Stimulated activated CD4-positive, alpha-beta T cell treated with anti-CD3 and anti-CD28 coated beads, Interleukin-4, amount 100 ng/mL, for 48 hours (primary cell): Measurements from ENCODE around the gene ATP8A1.
"Not testable (repeated sequence)": the region's sequence is repeated elsewhere in the genome, so short reads cannot be mapped to it uniquely, and the experiment has no call there.

Experiments used
- DNase-seq, 2 donors: peaks; one replicate each; pipeline ENCODE4 v3.0.0-alpha.2; 2020; ENCODE audit warnings: low read depth in 2 of 2

ATP8A1 gene

DNA sequence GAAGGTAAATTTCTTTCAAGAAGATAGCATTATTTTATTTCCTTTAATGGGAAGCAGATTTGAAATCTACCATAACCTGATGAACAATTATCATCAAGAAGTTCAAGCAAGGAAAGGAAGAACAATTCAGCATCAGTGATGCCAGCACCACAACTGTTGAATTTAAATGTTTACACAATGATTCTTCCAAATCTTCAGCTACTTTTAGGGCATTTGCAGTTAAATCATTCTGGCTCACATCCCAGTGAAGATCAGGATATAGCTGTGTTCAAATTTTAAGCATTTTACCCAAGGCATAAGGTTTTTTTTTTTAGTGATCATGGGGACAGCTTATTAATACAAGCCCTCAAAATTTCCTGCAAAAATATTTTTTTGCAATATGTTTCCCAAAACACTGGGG lies 146.7 kb downstream of the ATP8A1 start:
- DNase-seq = no peak

- no peak for DNase-seq
Measured at GRCh38 chr4:42501624-42502401, 155.1 kb downstream of the ATP8A1 start.

DNA sequence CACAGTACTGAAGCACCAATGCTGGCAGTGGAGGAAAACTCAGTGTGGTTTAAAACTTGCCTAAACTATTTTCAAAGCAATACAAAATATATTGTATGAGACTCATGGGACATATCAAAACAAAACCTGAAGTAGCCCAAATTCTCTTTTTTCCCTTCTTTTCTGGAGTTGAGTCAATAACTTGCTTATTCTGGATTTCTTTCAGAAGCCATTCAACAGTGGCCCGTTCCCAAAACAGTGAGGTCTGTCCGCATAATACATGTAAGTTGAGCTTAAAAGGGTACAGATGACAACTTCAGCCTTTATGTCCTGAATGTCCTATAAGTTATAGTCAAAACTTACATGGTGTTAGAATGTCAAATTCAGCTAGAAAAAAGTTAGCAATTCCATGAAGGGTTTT lies 158.9 kb downstream of the ATP8A1 start:
- no peak for DNase-seq

- DNase-seq = no peak
Measured at GRCh38 chr4:42497142-42497910, 159.6 kb downstream of the ATP8A1 start.

- DNase-seq = no peak
Measured at GRCh38 chr4:42492962-42493361, 163.9 kb downstream of the ATP8A1 start.

GRCh38 chr4:42490015-42490414 lies 166.9 kb downstream of the ATP8A1 start:
- DNase-seq = no peak

DNA sequence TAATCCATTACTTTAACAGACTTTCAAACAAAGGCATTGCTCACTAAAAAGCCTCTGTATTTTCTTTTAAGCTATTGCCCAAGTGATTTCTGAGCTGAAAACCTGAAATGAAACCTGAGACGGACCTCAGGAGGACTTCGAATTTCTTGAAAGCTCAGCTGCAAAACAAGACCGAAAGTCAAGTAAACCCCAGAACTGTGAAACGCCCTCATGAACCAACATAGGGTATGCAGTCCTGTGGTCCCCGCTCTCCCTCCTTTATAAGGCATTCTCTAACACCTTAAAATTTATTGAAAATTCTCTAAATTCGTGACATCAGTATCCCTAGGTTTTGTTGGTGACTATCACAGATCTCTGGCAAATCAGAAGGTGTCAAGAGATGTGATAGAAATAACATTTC lies 167.8 kb downstream of the ATP8A1 start:
- no peak for DNase-seq

DNA sequence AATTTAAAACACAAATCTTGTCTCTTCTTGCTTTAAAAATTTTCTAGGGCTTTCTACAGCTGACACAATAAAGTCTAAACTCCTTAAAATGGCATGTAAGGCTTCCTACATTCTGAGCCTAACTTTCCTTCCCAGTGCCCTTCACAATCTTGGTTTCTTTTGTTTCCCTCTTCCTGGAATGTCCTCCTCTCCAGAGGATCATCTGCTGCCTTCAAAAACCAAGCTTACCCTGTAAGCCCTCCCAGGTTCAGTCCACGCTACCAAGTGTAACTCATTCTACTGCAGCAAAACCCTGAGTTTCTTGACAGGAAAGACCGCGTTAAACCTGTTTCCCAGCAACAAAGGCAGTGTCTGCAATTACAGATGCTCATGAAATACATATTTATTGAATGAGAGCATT lies 168.4 kb downstream of the ATP8A1 start:
- no peak for DNase-seq

DNA sequence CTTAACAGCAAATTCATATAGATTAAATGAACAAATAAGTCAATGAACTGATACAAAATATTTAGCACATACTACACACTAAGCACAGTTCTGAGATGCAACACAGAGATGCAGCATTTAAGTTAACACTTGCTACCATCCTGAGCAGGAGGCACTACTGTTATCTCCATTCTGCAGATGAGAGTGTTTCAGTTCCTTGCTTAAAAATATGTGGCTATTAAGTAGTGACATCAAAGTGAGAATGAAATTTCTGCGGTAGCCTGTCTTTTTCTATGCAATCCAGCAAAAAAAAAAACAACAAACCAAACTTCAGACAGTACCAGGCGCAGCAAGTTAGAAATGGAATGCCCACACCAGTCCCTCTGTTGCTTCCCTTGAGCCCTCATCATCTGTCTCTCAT lies 168.8 kb downstream of the ATP8A1 start:
- no peak for DNase-seq

GRCh38 chr4:42487230-42487629 lies 169.7 kb downstream of the ATP8A1 start:
- no peak for DNase-seq

GRCh38 chr4:42486156-42486555 lies 170.7 kb downstream of the ATP8A1 start:
- not testable (repeated sequence) for DNase-seq

GRCh38 chr4:42484630-42485029 lies 172.3 kb downstream of the ATP8A1 start:
- no peak for DNase-seq

DNA sequence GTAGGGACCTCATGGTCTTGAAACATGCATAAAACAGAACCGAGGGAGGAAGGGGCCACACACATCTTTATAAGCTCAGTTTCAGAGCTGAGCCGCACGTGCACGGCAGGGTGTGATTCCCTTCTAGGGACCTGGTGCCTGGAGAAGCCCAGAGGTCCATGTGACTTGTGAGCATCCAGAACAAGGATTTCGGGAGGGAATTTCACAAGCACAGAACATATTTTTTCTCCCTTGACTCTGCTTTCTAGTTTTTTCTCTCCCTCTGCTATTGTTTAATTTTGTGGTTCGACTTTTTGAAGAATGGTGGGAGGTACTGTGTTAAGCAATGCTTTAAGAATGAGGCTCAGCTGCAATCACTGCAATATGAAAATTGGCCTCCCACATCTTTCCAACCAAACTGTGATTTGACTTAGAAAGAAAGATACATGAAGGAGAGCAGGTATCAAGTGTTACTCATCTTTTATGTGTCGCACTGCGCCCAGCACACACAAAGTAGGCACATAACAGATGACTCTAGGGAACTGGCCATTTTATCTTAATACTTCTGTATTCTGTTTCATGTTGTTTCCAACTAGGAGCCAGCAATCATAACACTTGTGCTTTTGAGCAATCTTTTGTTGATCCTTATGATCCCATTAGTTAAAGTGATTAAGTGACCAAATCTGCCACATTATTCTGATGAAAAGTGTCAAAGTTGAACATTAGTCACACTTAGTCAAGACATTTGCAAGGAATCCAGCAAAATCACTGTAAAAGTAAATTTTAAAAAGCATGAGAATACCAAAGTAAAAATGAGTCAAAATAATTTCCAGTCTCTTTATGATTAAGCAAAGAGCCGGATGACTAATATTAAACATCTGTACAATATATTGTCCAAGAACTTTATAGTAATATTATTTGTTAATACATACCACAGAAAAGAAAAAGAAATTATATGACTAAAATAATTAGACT lies 173.2 kb downstream of the ATP8A1 start:
- DNase-seq = no peak

DNA sequence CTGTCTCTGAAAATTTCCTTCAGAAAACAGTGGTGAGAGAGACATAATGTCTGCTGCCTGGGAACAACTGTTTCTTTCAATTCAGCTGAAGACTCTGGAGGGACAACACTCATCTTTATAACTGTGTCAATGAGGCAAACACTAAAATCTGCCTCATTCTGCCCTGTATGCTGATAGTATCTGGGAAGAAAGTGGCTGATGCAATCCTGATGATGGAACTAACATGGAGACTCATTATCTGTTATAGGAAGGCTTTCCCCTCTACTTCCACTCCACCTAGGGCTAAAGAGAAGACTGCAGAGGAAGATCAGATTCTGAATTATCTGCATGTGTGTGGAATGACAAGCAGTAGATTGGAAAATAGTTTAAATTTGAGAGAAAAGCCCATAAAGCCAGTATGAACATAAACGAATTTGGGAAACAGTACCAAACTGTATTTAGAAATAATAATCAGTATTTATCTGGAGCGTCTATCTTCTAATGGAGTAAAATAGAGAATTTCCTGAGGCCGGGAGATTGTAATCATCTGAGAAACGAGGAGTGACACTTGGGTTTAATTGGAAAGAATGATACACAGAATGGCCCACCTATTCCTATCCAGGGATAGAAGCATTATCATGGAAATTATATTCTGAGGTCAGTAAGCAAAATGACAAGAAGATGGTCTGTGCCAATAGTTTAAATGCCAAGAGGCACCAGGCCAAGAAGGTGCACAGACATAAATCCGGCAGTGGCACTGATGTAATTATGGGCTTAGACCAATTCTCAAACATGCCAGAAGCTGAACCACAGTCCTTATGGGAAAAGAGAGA lies 174.2 kb downstream of the ATP8A1 start:
- DNase-seq = no peak

DNA sequence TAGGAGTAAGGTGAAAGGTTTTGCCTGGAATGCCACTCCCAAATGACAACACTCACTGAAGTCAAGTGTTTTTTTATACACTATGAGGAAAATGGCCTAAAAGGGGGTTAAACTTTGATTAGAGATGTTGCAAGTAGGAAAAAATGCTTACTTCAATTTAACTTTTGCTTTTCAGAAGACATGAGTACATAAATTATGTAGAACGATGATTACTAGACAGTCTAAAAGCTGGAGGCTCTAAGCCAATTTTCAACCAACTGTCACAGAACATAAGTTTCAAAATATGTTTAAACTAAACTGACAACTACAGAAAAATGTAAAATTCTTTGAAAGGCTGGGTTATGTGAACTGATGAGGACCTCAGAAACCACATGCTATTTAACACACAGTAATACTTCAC lies 176.2 kb downstream of the ATP8A1 start:
- no peak for DNase-seq

DNA sequence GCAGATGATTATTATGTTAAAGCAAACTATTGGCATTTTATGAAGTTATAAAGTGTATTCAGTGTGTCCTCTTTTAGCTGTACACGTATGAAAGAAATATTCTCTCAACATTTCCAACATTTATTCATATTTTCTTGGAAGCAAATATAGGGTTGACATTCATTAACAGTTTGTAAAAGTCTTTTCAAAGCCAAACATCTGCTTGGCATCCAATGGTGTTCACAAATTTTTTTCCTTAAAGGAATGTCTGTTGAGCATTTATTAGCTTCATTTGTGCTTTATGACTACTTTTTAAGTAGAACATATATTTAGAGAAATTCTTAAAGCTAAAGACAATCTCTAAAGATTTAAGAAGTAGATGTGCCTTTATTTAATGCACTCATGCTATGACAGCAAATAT lies 176.6 kb downstream of the ATP8A1 start:
- DNase-seq = no peak

DNA sequence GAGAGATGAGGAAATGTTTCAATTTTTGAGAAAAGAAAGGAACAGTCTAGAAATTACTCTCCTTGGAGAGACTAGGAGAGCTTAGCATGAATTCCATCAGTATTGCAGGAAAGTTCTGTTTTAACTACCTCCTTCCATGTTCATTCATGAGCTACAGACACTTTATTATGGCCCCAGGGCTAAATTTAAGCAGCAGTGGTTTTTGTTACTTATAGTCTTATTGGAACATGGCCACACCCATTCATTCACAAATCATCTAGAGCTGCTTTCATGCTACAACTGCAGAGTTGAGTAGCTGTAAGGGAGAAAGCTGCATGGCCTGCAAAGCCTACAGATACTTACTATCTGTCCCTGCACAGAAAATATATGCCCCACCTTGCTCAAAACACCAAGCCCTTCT lies 178.0 kb downstream of the ATP8A1 start:
- no peak for DNase-seq

DNA sequence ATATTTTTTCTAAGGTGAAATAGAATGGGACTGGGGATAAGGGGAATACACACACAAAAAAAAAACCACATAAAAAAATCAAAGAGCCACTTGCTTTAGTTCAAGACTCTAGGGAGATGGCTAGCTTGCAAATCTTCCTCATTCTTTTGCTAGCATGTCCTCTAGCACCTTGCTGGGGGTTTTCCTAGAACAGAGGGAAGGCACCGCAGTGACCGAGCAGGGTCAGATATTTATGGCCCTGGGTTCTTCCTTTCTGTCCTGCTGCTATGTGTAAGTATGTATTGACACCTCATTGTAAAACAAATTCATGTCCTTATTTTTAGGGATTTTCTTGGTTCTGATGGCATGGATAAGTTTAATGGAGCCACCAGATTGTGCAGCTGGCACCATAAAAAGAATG lies 178.4 kb downstream of the ATP8A1 start:
- no peak for DNase-seq

DNA sequence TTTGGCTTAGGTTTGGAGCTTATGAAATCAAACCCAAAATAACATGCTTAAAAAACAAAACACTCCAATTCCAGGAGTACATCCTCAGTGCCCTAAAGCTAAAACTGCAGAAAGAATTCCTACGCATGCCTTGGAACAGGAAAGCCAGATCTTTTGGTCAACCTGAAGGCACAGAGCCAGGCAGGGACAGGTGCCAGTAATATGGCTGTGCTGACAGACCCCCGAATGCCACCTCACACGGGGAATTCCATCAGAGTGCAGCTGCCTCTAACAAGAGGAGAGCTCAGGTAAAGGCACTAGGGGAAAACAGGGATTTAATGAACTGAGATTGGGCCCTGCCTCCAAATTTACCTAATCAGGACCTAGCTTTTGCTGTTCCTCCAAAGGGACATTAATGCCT lies 182.5 kb downstream of the ATP8A1 start:
- no peak for DNase-seq

DNA sequence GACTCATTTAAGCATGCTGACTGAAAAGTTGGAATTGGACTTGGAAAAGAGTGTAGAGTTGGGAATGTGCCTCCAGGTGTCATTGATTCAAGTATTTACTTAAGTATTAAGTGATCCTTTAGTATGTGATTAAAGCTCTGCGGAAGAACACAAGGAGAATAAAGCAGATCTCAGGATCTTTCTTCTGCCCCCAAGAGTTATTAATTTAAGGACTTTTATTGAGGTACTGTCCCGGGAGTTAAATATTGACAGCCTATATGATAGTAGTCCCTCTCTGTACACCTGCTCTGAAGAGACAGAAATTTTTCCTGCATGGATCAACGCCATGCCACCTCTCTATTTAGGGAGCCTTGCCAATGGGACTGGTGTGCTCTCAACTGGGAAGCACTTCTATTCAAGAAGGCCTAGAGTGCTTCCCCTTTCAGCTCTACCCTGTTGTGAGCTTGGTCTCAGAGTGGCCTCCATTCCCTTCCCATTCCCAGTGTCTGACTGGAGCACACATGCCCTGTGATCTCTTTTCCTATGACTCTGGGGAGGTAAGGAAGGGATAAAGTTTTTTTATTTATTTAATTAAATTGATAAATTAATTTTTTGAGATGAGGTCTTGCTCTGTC lies 183.7 kb downstream of the ATP8A1 start:
- no peak for DNase-seq

DNA sequence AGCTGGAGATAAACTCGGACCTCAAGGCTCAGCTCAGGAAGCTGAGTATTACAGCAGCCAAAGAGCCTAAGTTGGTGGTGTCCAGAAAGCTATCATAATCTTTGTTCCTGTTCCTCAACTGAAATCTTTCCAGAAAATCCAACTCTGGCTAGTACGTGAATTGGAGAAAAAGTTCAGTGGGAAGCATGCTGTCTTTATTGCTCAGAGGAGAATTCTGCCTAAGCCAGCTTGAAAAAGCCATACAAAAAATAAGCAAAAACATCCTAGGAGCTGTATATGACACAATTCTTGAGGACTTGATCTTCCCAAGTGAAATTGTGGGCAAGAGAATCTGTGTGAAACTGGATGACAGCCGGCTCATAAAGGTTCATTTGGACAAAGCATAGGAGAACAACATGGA lies 185.0 kb downstream of the ATP8A1 start:
- no peak for DNase-seq
